ENCODE results near the gene C22orf23.
A peak's percentile ranks its signal among the peaks of the same experiment; 100 is the strongest.

Gene C22orf23

DNA sequence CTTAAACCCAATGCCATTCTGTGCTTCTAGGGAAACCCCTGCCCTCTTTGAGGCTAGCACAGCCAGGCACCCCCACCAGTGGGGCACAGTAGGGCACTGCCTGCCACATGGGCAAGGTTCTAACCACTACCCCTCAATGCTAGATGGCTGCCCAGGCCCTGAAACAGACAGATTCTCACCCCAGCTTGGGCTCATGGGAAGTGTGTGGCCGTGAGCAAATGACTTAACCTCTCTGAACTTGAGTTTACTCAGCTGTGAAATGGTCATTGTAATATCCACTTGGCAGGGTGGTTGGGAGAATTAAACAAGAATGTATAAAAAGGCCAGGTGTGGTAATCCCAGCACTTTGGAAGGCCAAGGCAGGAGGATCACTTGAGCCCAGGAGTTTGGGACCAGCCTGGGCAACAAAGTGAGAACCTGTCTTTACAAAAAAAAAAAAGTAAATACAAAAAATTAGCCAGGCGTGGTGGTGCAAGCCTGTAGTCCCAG is 22.4 kb downstream of the C22orf23 start:
- no peak for DNase-seq (ENCODE audit: low read depth)
- no peak overlapping the region for H3K4me3 ChIP-seq (ENCODE audit: control insufficient read depth, low read depth, low read length)
- no peak for TF ChIP-seq CTCF (IDR thresholded peaks at IDR 0.05; ENCODE audit: control insufficient read depth, insufficient read depth, low read depth, low read length, missing control alignments)

DNA sequence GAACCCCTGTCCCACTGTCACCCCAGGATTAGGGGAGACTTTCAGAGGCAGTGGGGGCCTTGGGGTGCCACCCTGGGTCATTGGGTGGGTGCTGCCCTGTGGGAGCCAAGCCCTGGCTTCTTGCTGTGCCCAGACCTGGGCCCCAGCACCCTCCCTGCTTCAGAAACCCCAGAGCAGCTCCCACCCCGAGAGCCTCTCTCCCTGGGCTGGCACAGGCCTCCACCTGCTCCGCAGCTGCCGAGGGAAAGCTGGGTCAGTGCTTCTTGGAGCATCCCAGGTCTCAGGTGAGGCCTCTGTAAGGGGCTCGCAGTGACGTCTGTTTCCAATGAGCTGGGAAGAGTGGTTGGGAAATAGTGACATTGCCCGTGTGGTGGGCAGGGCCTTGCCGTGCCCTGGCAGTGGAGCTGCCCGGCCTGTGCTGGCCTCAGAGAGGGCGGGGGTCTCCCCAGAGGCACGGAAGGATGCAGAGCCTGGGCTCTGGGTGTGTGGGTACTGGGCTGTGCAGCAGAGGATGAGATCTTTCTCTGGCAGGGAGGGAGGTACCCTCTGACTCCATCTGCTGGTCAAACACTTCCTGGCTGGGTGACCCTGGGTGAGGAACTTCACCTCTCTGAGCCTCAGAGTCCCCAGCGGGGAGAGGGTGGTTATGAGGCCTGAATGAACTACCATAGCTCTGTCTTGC is 23.0 kb downstream of the C22orf23 start:
- peak; percentile 59 for TF ChIP-seq CTCF (IDR thresholded peaks at IDR 0.05; ENCODE audit: control insufficient read depth, insufficient read depth, low read depth, low read length, missing control alignments)
- no peak overlapping the region for H3K4me3 ChIP-seq (ENCODE audit: control insufficient read depth, low read depth, low read length)
- DNase-seq (ENCODE audit: low read depth) = no peak

- no peak overlapping the region for H3K4me3 ChIP-seq (ENCODE audit: control insufficient read depth, low read depth, low read length)
- no peak for TF ChIP-seq CTCF (IDR thresholded peaks at IDR 0.05; ENCODE audit: control insufficient read depth, insufficient read depth, low read depth, low read length, missing control alignments)
- no peak for DNase-seq (ENCODE audit: low read depth)
These were observed 24.0 kb downstream of the C22orf23 start for GRCh38 chr22:37929390-37929789.

GRCh38 chr22:37927637-37927936 is 25.8 kb downstream of the C22orf23 start:
- TF ChIP-seq CTCF (IDR thresholded peaks at IDR 0.05; ENCODE audit: control insufficient read depth, insufficient read depth, low read depth, low read length, missing control alignments) = no peak
- no peak for DNase-seq (ENCODE audit: low read depth)
- H3K4me3 ChIP-seq (ENCODE audit: control insufficient read depth, low read depth, low read length) = no peak overlapping the region

- no peak overlapping the region for H3K4me3 ChIP-seq (ENCODE audit: control insufficient read depth, low read depth, low read length)
- DNase-seq (ENCODE audit: low read depth) = no peak
- no peak for TF ChIP-seq CTCF (IDR thresholded peaks at IDR 0.05; ENCODE audit: control insufficient read depth, insufficient read depth, low read depth, low read length, missing control alignments)
These were observed 26.4 kb downstream of the C22orf23 start for GRCh38 chr22:37926771-37927636.

GRCh38 chr22:37926358-37926757 is 27.0 kb downstream of the C22orf23 start:
- no peak for TF ChIP-seq CTCF (IDR thresholded peaks at IDR 0.05; ENCODE audit: control insufficient read depth, insufficient read depth, low read depth, low read length, missing control alignments)
- no peak for DNase-seq (ENCODE audit: low read depth)
- H3K4me3 ChIP-seq (ENCODE audit: control insufficient read depth, low read depth, low read length) = no peak overlapping the region

All from AG09309 (cell line).